ENCODE measurements around the gene LAMA1. TPM values are rescaled to one million over a fixed set of nuclear protein-coding genes. Genes with fewer than 3 reads are reported as not detected.

The LAMA1 gene
- polyA plus RNA-seq, 10 donors: 1.4 to 5.9 (median 3.9) TPM

DNA sequence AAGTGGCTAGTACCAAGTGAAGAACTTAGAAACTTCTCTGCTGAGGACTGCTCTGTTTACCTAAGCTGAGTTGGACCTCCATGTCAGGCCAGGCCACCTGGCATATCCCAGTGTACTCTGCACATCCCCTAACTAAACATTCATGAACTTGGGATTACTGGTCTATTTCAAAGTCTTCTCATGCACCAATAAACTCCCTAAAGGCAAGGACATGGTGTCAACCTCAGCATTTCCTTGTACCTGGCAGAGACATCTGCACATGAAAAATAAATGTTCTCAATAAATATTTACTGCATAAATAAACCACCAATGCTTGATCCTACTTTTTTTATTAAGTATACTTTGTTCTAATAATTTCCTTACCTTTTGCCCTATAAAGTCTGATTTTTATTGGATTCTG, 124.8 kb downstream of the LAMA1 start:
- DNase-seq: no peak

DNA sequence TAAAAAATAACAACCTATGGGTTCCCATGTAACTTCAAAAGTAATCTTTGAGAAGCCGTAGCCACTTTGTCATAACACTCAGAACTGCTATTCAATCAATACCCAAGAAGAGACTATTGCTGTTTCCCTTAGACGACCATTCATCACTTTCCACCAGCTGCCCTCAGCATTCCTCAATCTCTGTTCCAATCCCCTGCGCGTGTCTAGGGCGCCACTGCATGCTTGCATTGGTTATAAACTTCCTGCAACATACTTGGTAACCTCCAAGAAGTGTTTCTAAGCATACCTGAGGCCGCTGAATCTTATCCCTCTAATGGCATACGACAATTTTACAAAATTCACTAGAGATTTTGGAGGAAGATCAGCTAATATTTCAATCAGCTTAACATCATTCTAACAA, 134.2 kb downstream of the LAMA1 start:
- no peak for DNase-seq

DNA sequence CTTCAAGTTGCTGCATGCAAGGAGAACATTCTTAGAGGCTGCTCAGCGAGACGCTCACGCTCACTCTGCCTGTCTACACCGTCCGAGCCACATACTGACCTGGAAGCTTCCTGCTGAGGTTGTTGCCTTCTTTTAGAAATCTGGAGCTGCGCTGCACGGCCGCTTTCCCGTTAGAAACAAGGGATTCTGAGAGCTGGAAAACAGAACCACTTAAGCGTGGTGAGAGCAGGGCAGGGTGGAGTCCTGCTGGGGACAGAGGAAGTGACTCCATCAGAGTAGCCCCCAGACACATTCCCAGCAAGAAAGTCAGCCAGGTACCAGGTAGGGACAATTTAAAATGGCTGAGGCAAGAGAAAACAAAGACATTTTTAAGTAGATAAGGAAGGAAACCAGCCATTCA, 135.2 kb downstream of the LAMA1 start:
- DNase-seq: no peak

DNA sequence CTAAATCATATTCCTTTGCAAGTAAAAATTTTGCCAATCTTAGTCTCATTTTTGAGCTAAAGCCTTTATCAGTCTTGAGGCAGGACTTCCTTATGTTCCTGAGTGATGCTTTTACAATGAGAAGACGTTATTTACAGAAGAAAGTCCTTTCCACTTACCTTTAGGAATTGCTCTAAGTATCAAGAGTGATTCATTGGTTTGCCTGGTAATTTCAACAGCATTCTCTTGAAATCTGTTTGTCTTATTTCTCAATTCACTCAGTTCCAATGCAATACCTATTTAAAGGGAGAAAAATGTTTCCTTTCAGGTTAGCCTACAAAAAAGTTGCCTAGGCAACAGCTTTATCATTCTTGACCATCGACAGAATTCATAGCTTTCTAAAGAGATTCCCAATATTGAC, 137.2 kb downstream of the LAMA1 start:
- no peak for DNase-seq

DNA sequence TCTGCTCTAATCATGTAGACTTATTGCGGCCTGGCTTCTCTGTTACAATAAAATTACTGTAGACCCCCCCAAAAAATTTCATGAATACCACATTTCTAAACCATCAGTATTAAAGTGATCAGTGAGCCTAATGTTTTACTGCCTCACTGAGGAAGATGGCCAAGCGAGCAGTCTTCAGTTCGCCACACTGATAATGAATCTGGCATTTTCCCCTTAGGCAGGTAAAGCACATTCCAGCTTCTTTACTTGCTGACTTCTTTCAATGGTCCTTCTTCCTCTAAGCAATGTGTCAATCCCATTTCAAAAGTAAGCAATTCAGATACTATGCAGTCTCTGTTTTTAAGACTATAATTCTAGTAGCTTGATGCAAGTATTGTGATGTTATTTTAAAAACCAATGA, 137.6 kb downstream of the LAMA1 start:
- no peak for DNase-seq

DNA sequence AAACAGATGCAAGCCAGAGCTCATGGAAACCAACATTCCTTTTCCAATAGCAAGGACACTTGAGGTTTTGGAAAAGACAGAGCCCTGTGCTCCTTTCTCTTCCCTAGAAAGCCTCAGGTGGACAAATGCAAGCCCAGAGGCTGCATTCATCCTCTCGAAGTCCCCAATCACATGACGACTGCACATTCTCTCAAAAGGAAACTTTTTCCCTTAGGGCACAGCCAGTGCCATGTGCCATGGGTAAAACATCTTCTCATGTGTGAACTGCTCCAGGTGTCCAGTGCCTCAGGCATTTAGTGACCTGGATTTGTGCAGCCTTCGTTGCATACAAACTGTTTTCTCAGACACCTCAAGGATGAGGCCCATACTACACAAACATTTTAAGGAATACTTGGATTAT, 140.7 kb downstream of the LAMA1 start:
- no peak for DNase-seq

DNA sequence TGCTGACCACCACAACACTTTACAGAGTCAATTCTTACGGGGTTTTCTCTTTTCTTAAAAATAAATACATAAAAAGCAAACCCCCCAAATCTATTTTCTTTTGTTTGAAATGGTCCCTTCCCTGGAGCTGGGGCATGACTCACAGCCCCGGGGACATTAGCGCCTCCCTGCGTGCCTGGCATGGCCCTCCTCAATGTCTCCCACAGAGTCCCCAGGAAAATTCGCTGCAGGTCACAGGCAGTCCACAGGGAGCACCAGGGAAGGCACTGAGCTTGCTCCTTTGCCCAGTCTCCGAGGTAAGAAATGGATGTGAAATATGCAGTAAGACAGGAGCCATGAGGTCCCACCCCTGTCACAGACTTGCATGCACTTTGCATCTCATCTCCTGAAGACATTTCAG, 142.5 kb downstream of the LAMA1 start:
- no peak for DNase-seq

DNA sequence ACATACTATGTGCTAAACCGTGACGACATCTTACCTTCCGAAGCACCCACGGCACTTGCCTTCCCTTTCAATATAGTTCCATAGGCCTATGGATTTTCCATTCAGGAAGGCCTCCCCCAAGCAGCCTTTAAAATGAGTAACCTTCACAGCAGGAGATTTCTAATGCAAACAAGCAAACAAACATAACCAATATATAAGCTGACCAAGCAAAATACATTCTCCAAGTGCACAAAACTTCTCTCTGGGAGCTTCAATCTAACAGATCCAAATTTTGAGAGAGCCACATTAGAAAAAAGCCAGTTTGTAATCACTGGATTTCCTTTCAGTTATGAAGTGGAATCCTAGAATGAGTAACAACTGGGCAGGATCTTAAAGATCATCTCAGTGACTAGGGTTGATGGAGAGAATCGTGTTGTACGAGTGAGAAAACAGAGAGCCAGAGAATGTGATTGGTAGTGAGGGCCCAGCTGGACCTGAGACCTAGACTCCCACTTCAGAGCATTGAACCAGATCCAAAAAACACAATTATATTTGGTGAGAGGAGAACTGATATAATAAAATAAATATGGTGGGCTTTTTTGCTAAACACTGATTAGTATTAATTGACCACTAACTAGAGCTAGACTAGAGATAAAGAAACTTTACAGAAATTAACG, 145.6 kb downstream of the LAMA1 start:
- DNase-seq: no peak

DNA sequence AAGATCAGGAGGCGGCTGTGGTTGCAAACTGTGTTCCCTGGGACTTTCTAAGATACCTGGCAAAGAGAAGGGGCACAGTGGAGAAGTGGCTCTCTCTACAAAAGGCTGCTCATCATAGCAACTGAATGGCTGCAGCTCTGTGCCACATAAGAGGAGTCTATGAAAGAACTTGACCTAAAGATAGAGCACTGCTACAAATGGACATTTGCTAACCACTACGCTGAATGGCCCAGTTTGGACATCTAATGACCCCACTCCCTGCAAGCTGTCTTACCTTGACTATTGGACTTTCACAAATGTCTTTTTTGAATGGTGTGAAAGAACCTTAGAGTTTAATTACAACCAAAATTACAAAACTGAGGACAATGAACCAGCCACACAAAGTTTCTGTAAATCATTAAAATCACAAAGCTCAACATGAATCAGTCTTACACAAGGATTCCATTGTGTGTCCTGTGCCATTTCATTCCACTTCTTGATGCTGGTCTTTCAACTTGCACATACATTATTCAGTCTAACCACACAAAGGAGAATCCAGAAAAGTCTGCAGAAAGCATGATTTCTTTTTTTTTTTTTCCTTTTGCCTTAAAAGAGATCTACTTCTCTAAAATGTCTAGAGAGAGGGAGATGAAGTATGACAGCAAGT, 154.0 kb downstream of the LAMA1 start:
- no peak for DNase-seq

DNA sequence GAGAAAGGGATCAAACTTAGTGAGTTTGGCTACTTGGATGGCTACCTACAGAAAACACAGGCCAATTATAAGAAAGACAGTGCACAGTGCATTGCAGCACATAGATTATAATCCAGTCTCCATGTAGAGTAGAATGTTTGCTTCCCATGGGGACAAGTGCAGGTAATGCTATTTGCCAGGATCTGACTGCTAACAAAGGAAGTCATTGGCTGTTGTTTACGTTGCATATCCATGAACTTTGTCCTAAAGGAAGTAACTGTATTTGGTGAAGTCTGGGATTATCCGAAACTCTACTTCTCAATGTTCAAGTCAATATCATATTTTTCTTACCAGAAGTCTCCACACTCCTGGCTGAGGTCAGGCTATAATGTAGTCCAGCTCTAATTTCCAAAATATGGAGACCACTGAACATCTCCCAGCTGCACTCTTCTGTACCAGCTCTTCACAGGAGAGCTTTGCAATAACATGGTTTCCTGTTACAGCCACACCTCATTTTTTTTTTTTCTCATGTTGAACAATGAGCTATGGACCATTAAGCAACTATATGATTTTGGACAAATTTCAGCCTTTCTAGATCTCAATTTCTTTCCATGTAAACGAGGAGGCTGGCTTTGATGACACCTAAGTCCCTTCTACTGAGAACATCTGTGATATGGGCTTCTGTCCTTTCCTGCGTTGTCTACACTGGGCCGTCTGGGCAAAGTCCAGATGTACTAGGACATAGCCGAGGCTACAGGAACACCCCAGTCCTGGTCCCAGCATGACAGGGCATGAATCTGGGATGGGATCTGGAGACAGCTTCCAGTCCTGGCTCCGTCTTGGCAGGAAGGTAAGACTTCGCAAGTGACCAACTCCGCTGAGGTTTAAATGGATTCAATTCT, 154.8 kb downstream of the LAMA1 start:
- DNase-seq: no peak

DNA sequence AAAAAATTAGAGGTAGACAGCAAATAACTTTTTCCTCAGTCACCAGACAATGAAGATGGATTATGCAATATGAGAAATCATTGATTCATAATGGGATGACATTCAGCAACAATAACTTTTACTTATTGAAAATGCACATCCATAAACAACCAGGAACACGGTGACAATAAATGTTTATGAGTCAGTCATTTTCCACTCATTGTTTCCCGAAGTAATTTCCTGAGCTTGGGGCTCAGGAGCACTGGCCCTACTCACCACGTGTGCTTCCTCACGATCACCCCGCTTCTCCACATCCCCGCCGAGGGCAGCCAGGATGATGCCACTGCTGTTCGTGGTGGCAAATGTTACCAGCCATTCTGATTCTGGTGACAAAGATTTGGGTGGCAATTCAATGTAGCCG, 156.3 kb downstream of the LAMA1 start:
- DNase-seq: no peak

DNA sequence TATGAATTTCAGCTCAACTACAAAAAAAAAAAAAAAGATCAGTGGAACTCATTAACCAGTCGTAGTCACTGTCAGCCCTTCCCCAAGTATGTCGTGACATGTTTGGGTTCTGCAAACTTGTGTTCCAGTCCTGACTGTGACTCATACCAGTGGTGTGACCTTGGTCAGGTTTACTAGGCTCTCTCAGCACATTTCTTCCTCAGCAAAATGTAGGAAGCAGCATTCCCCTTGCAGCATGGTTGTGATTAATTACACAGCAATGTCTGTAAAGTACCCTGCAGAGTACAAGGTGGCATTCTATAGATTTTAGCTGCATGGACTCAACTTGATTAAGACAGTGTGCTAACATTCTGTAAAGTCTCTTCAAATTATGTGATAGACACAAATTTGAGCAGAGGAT, 156.9 kb downstream of the LAMA1 start:
- peak in 1 of 3 donors; percentile 10 for DNase-seq

DNA sequence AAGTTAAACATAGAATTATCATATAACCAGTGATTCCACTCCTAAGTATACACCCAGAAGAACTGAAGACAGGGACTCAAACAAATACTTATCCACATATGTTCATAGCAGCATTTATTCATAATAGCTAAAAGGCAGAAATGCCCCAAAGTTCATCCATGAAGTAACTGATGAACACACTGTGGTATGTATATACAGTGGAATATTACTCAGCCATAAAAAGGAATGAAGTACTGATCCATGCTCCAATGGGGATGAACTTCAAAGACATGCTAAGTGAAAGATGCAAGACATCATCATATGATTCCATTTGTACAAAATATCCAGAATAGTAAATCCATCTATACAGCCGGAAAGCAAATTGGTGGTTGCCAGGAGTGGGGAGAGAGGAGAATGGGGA, 157.5 kb downstream of the LAMA1 start:
- no peak for DNase-seq

DNA sequence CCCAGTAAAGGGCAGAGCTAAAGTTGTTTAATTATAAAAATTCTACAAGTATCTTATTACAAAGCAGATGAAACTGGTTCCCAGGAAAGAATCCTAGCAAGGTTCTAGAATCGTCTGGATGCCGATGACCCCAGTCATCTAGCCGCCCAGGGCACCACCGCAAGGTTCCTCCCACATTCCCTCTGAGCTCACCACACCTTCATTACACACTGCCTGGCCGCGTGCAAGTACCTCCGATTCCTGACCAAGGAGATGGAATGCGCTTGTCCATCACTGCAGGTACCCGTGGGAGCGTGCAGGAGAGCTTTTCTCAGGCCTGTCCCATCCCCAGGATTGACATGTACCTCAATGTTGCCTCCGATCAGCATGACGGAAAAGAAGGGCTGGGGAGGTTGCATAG, 158.5 kb downstream of the LAMA1 start:
- DNase-seq: no peak

DNA sequence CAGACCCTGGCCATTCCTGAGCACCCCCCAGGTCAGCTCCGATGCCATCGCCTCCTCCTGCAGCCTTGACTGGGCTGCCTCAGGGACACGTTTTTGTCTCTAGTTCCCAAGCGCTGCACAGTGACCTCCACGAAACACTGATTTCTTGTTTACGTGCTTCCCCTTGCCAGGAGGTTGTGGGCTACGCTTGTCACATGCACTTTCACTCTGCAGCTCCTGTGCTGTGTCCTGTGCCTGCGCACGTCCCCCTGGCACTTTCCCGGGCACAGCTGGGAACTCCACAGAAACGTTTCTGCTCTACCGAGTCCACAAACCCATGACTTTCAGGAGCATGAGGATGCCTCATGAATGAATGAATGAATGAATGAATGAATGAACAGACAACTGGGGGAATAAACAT, 160.6 kb downstream of the LAMA1 start:
- DNase-seq: no peak

DNA sequence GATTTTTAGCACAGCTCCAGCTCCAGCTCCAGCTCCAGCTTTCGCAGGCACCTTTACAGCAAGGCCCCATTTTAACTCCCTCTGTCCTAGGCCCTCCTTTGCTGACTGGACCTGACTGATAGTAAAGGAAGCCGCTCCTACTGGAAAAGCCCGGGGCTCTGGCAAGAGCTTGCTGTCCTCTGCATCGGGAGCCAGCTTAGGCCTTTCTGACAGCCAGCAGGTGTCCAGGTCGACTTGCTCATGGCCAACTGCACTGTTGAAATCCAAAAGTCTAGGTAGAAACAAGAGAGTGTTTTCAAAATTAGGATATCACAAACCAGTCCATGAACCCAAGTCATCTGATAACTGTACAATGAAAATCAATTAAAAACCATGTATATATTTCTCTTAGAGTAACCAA, 161.1 kb downstream of the LAMA1 start:
- DNase-seq: no peak

DNA sequence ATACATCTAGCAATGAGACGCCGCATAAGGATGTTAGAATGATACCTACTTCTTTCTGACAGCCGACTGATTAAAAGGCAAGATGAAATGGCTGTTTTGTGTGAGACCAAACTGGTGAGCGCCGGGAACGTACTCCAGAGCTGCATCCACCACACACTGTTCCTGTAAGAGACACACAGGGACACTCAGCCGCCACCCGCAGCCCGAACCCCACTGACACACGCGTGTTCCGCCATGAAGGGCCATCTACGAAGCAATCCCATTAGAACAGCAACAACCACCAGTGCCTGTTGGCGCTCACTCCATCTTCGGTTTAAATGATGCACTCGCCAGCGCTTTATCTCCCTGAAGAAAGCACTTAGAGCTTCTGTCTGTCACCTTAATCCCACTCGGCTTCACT, 162.3 kb downstream of the LAMA1 start:
- no peak for DNase-seq

DNA sequence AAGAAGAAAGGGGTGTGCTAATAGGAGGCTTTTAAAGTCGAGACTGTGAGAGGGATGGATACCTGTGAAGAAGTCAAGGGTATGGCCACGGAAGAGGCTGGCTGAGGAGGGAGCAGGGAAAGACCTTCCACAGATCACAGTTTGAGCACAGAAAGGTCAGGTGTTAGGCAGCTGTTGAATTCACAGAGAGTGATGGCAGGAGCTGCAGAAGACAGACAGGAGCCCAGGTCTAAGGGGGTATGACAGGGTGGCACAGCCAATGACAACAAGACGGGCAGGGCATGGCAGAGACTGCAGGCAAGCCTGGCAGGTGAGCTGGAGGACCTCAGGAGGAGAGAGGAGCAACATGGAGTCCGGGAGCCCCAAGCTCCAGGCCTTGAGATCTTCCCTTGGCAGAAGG, 163.1 kb downstream of the LAMA1 start:
- no peak for DNase-seq

DNA sequence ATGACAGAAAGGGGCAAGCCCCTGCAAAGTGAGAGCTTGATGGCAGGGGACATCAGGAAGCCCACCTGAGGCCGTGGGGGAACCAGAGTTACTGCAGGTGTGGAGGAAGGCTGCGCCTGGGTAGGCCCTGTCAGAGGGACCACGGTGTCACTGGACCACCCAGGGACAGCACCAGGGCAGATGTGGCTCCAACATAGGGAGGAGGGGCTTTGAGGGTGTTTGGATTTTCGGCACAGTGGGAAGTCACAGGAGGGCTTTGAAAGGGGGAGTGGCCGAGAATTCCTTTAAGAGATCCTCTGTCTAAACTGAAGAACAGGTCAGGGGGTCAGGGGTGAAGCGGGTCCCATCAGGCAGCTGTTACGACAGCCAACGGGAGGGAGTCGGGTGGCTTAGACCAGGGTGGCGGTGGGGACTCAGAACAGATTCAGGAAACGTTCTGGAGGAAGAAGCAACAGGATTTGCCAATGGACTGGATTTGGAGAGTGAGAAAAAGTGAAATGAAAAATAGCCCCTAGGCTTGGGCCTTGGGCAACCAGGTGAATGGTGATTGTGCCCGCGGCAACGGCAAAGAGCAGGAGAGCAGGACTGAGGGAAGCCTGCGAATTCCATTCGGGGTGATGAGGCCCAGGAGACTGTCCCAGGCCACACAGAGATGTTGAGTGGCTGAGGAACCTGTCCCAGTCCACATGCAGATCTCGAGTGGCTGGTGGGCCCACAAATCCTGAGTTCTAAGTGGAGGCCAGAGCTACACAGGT, 166.1 kb downstream of the LAMA1 start:
- DNase-seq: no peak

DNA sequence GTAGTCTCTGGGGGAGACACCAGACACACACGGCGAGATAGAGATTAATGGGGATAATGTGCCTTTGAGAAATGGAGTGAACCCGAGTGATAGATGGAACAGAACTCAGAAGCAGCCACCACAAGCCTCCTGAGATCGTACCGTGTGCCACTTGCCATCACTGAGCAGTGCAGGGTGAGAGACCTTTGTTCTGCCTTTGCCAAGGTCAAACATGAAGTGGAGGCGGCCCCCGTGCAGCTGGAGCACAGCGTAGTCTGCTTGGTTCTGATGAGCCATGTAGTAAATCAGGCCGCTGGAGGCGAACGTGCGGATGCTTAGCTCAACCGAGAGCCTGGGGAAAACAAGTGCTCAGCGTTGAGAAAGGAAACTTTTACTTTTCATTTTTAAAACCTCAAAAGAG, 167.0 kb downstream of the LAMA1 start:
- DNase-seq: peak in 1 of 3 donors; percentile 16

DNA sequence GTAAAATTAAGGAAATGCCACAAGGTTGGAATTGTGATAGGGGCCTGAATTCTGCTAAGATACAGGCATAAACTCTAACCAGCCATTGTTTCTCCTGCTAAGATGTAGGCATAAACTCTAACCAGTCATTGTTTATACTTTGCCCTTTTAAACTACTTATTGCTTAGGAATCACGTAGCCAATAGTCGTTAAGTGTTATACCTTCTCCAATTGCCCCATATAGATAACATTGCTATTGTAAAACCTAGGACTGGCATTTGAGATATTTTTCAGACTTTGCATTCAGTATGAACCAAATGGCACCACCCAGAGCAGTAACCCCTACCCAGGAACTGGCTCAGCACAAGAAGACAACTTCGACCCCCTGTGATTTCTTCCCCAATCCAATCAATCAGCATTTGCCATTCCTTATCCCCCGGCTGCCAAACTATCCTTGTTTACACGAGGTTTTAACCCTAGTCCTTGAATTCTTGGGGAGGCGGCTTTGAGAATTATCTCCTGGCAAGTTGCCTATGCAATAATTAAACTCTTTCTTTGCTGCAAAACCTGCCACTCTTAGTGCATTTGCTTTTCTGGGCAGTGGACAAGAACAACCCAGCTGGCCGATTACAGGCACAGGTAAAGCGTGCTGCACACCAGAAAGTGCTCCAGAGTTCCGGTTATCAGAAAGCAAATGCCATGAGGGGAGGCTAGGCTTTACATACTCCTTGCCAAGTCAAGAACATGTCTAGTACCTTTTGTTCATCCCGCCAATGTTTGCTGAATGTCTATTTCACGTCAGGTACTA, 167.6 kb downstream of the LAMA1 start:
- DNase-seq: no peak

Measured in muscle of back (tissue), 11 donors.